Measurements from ENCODE around the gene FGD1. TPM values are rescaled to one million over a fixed set of nuclear protein-coding genes. Genes with fewer than 3 reads are reported as not detected.

The FGD1 gene
- total and polyA plus RNA-seq, 2 of the 13 experiments (the other 11 are each of a cell fraction or from before 2014, with no cell fraction given) = 0.36 to 0.62 TPM

- TF ChIP-seq ZNF326 (CRISPR knock-in tag; IDR thresholded peaks at IDR 0.05; ENCODE audit: borderline replicate concordance) = no peak
- TF ChIP-seq ZNF329 (CRISPR knock-in tag; IDR thresholded peaks at IDR 0.05; ENCODE audit: low read depth) = no peak
- TF ChIP-seq ZSCAN21 (CRISPR knock-in tag; IDR thresholded peaks at IDR 0.05; ENCODE audit: borderline replicate concordance) = no peak
- no peak for TF ChIP-seq SNRNP70 (IDR thresholded peaks at IDR 0.05; ENCODE audit: low read depth, low read length)
- peak; percentile 71; the same call in 1 of the 2 replicates for TF ChIP-seq TFDP1 (CRISPR knock-in tag; IDR thresholded peaks at IDR 0.05; ENCODE audit: borderline replicate concordance)
- no peak for TF ChIP-seq ZNF552 (CRISPR knock-in tag; IDR thresholded peaks at IDR 0.05; ENCODE audit: borderline replicate concordance)
- TF ChIP-seq KLF11 (CRISPR knock-in tag; IDR thresholded peaks at IDR 0.05) = no peak
- TF ChIP-seq IKZF4 (CRISPR knock-in tag; IDR thresholded peaks at IDR 0.05; ENCODE audit: borderline replicate concordance, low read depth, not compliant biosample characterization) = no peak
- no peak for TF ChIP-seq ZNF354B (CRISPR knock-in tag; IDR thresholded peaks at IDR 0.05)
- no peak for TF ChIP-seq SMYD3 (CRISPR knock-in tag; IDR thresholded peaks at IDR 0.05)
- no peak for TF ChIP-seq ZBTB4 (CRISPR knock-in tag; IDR thresholded peaks at IDR 0.05; ENCODE audit: borderline replicate concordance)
- TF ChIP-seq TGIF2 (CRISPR knock-in tag; IDR thresholded peaks at IDR 0.05) = 0 out of 2 replicates have a peak, but pooled peaks have one; percentile 25
- TF ChIP-seq HNRNPL (IDR thresholded peaks at IDR 0.05; ENCODE audit: low read depth, low read length) = no peak
- TF ChIP-seq ZNF800 (CRISPR knock-in tag; IDR thresholded peaks at IDR 0.05) = no peak
- no peak for TF ChIP-seq GLMP (CRISPR knock-in tag; IDR thresholded peaks at IDR 0.05; ENCODE audit: borderline replicate concordance)
- TF ChIP-seq DNMT1 (CRISPR knock-in tag; IDR thresholded peaks at IDR 0.05) = no peak
- TF ChIP-seq ZNF816 (CRISPR knock-in tag; IDR thresholded peaks at IDR 0.05; ENCODE audit: borderline replicate concordance) = no peak
- no peak for TF ChIP-seq RFX5 (IDR thresholded peaks at IDR 0.05; ENCODE audit: low read depth, low read length)
- peak; percentile 47; the same call in 1 of the 2 replicates for TF ChIP-seq GMEB1 (CRISPR knock-in tag; IDR thresholded peaks at IDR 0.05; ENCODE audit: borderline replicate concordance)
These were observed 55.8 kb downstream of the FGD1 start, which contains the start of gene TSR2 (continued) for GRCh38 chrX:54439960-54440871.

Measured in HepG2 (cell line).